H1 (cell line): ENCODE results near the gene KDM8. TPM values are rescaled to one million over a fixed set of nuclear protein-coding genes. Genes with fewer than 3 reads are reported as not detected.

Experiments
- CHD7 ChIP-seq: fragments of 300-600 bp; sonication (generic); IDR thresholded peaks from 2 replicates; pipeline ENCODE4 v1.7.1; 2012; ENCODE audit warnings: low read length, moderate library complexity, mild to moderate bottlenecking, inconsistent platforms; ENCODE audit not compliant: insufficient replicate concordance
- polyA plus RNA-seq, 7 experiments: library from polyadenylated mRNA; depleted of rRNA in 3 of 7; stranded (reverse) in 5 of 7; unstranded in 2 of 7; fragments of >200 nt in 5 of 7; fragments of 200-250 nt in 2 of 7; gene quantifications; 1 replicate in 5 of 7; 2 replicates in 1 of 7; 4 replicates in 1 of 7; pipeline versions ENCODE4 v1.2.1 to v1.2.3, GENCODE V29; 2011 to 2013; ENCODE audit warnings: missing spikeins in 2 of 7, mixed read lengths in 2 of 7
- total RNA-seq: library from RNA; stranded (reverse); fragmentation: NEBNext Ultra II Directional; extraction: Animal tissue kit (Norgen Biotek cat#: 25700); gene quantifications from 2 replicates; pipeline ENCODE4 v1.2.1, GENCODE V29; 2021

Gene KDM8
- total and polyA plus RNA-seq, 2 of the 8 experiments (the other 6 are each of a cell fraction or from before 2014, with no cell fraction given): 10.3 to 12.8 TPM

- no peak for TF ChIP-seq CHD7
- TF ChIP-seq, all 59 proteins: peak for 0
These were observed 2.2 kb downstream of the KDM8 start (continued) for GRCh38 chr16:27205423-27206065.
